ENCODE data around the gene SERPINB13.
"Not testable (repeated sequence)": the region's sequence is repeated elsewhere in the genome, so short reads cannot be mapped to it uniquely, and the experiment has no call there.

The SERPINB13 gene

DNA sequence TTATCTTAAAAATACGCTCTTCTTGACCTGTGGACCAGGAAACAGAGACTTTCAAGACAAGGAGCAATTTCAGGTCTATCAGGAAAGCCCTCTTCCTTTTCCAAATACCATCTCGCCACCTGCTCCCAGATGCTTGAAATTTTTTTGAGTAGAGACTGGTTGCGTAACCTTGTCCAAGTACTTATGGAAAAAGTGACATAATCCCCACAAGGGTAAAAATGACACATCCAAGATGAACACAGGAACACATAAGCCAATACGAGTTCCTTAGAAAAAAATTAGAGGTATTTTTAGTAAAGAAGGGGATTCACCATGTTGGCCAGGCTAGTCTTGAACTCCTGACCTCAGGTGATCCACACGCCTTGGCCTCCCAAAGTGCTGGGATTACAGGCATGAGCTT lies 1.8 kb downstream of the SERPINB13 start:
- DNase-seq (ENCODE audit: low read depth in 1 of 2, low spot score in 1 of 2), result no peak

DNA sequence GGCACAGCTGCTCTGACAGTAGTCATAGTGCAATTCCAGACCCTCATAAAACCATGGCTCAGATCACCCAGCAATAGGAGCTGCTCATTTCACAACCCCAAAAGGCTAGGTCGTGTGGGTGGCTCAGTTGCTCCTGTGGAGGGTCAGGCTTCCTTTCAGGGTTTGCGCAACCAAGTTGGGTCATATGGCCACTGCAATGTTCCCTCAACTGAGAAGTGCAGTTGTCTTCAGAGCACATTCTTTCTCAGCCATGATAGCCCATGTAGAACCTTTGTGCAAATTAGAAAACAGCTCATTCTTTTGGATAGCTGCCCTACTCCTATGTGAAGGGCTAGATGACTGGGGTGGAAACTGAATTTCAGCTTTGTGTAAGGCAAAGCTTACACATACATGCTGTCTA lies 3.2 kb downstream of the SERPINB13 start:
- DNase-seq (ENCODE audit: low read depth in 1 of 2, low spot score in 1 of 2), result no peak

DNA sequence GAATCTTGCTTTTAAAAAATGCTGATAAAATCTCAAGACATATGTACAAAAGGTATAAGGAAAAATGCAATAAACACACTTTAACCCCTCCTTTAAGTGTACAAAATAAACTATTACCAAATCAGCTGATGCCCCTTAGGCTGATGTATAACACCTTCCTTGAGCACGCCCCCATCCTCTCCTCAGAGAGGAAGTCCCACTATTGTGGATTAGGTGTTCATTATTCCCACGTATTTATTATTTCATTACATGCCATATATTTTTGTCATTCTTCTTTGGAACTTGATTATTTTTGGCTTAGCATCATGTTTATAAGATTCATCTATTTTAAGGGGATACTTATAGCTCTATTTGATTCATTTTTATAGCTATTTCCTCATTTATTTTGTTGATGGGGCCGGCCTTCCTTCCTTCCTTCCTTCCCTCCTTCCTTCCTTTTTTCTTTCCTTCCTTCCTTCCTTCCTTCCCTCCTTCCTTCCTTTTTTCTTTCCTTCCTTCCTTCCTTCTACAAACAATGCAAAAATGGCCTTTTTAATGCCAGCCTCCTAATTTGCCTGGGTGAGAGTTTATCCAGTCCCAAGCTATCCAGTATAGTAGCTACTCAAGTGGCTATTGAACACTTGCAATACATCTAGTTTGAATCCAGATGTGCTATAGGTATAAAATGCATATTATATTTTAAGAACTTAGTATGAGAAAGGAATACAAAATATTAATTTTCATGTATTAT lies 4.0 kb downstream of the SERPINB13 start:
- DNase-seq (ENCODE audit: low read depth in 1 of 2, low spot score in 1 of 2), result no peak

DNA sequence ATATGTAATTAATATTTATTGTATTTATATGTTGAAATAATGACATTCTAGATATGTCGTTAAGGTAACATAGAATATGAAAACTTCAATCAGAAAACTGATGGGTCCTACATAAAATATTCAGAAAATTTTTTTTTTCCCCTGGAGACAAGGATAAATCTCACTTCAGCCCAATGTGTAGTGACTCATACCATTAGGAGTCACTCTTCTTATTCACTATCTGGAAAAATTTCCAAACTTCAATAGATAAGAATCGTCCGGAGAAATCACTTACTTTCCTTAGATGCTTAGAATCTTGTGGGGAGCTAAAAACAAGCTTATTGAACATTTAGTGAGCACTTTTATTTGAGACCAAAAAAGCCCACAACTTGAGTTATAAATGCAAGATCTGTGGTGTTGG lies 4.6 kb downstream of the SERPINB13 start:
- DNase-seq (ENCODE audit: low read depth in 1 of 2, low spot score in 1 of 2), result no peak

DNA sequence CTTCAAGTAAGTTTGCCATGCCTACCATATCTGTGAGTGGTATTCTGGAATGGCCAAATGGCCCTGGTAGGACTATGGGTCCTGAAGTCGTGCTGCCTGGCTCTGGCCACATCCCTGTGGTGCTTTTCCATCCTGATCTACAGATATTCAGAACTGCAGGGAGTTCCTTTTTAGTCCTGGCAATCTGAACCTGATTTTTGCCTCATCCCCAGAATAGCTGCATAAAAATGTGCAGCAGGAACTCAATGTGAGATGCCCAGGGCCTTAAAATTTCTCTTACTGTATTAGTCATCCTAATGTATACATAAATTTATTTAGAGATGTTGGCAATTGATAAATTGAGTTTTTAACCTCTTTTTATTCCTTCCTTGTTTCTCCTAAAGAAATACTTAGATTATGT lies 5.3 kb downstream of the SERPINB13 start:
- DNase-seq (ENCODE audit: low read depth in 1 of 2, low spot score in 1 of 2), result no peak

DNA sequence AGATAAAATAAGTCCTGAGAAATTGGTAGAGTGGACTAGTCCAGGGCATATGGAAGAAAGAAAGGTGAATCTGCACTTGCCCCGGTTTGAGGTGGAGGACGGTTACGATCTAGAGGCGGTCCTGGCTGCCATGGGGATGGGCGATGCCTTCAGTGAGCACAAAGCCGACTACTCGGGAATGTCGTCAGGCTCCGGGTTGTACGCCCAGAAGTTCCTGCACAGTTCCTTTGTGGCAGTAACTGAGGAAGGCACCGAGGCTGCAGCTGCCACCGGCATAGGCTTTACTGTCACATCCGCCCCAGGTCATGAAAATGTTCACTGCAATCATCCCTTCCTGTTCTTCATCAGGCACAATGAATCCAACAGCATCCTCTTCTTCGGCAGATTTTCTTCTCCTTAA lies 9.8 kb downstream of the SERPINB13 start:
- DNase-seq (ENCODE audit: low read depth in 1 of 2, low spot score in 1 of 2), result no peak

DNA sequence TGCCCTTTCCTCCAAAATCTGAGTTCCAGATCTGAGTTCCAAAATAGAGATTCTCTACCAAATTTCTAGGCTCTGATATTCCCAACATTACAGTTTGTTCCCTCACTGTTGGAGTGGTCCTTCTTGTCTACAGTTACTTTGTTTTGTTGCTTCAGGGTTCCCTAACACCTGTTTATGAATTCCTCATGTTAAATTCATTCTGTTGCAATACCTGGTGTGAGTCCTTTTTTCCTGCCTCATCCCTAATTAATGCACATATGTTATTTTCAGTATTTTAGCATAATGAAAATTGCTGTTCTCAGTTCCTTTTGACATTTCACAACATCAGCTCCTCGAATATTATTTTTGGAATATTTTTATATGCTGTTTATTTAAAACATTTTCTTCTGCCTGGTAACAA lies 16.2 kb downstream of the SERPINB13 start:
- DNase-seq (ENCODE audit: low read depth in 1 of 2, low spot score in 1 of 2), result no peak

DNA sequence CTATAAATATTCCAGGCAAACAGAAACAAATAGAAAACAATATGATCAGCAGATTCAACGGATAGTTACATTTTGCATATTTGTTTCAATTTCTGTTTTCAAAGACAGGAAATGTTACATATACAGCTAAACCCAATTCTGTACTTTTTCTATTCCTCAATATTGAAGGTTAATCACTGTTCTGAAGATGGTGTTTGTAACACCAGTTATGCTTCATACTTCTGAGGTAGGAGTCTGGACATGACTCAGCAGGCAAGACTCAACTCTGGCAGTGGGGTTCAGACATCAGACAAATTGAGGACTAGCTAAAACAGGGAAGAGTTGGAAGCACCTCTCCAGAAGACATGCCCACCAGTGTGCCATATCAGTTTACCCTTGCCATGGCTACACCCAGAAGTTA lies 16.6 kb downstream of the SERPINB13 start:
- no peak for DNase-seq (ENCODE audit: low read depth in 1 of 2, low spot score in 1 of 2)

DNA sequence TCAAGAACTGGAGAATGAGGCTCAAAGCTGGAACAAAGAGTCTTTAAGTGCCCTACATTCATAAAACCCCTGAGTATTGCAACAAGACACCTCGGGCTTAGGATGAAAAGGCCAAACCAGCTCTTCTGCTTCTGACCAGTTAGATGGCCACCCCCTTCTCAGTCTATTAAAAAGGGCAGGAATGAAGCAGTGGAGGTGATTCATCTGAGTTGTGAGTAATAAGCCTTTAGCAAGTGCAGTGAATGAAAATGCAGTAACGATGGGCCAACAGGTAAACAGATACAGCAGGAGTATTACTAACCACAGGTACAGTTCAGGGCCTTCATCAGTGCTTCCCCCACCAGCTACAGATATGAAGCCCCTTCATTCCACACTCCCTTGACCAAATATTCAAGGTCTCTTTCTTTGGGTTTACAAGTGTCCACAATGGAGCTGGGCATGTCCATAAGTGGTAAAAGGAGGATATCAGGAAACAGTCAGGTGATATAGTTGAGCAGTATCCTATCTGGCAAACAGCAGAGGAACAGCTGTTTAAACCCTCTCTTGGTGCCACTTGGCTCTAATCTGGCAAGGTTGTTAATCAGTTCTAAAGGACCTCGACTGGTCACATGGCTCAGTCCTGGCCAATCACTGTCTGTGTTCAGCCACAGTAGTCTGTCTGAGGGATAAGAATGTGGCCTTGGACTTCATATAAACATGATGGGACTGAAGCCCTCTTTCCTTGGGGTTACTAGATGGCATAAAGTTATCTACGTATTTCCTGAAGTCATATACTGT lies 17.8 kb downstream of the SERPINB13 start:
- DNase-seq (ENCODE audit: low read depth in 1 of 2, low spot score in 1 of 2), result no peak

DNA sequence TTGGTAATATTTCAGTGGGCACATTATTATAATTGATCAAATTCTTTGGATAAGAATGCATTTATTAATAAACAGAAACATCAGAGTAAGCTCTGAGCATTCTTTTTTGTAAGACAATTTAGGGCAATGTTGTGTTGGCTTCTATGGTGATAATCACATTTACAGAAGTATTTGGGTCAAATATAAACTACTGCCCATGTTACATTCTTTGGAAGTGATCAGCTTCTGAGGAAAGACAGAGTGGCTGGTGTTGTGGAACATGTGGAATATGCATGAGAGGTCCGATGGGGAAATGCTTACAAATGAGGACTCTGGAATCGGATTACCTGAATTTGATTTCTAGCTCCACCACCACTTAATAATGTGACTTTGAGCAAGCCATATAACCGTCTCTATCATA lies 19.4 kb downstream of the SERPINB13 start:
- DNase-seq (ENCODE audit: low read depth in 1 of 2, low spot score in 1 of 2), result no peak

DNA sequence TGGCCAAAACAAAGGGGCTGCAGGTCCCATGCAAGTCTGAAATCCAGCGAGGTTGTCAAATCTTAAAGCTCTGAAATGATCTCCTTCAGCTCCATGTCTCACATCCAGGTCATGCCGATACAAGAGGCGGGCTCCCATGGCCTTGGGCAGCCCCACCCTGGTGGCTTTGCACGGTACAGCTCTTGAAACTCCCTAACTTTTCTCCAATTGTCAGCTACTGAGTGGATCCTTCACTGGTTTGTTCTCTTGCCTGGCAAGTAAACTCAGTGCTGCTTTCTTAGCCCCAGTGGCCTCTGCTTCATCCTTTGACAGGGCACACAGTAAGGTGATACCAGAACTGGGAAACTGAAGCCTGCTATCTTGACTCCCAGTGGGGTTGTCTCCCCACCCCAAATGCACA lies 26.3 kb downstream of the SERPINB13 start:
- no peak for DNase-seq (ENCODE audit: low read depth in 1 of 2, low spot score in 1 of 2)

DNA sequence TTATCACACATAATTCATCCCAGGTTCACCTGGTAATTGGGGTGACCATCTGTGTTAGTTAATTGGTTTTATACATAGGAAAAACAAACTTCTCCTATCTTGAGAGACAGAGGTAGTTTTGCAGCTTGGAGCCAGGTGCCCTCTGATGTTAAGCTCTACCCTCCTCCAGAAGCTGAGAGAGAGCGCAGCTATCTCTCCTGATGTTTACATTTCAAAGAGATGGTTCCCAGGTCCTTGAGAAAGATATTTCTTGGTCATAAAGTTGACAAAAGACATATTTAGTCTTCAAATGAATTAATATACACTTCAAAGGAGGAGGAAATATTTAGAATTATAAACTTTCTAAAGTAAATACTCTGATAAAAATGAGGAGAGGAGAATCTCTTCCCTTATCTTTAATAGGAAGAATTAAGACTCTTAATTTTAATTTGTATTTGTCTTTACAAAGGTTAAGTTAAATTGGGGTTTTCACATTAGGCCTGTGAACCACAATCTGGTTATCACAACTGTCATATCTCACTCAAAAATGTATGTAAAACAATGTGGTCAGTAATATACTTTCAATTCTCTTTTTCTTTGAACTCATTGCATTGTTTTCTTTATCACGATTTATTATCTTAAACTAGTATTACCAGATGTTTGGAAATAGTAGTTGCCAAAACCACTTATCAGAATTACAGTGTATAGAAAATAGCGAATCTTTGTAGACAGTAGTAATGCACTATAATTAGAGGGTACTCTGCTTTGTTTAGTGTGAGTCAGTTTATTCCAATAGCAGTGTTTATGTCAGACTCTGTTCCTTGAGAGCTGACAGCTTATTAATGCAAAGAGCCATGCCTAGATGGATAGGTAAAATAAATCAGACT lies 30.1 kb downstream of the SERPINB13 start:
- no peak for DNase-seq (ENCODE audit: low read depth in 1 of 2, low spot score in 1 of 2)

DNA sequence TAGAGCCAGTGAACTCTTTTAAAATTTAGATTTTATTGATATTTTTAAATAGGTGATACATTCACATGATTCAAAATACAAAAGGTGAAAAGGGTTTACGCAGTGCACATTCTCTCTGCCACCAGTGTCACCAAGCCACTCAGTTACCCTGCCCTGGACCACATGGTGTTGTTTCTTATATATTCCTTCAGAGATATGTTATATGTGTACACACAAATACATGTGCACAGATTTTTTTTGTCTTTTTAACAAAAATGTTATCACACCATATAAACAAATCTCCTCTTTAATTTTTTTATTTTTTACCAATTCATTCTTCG lies 30.7 kb downstream of the SERPINB13 start:
- DNase-seq (ENCODE audit: low read depth in 1 of 2, low spot score in 1 of 2), result no peak

DNA sequence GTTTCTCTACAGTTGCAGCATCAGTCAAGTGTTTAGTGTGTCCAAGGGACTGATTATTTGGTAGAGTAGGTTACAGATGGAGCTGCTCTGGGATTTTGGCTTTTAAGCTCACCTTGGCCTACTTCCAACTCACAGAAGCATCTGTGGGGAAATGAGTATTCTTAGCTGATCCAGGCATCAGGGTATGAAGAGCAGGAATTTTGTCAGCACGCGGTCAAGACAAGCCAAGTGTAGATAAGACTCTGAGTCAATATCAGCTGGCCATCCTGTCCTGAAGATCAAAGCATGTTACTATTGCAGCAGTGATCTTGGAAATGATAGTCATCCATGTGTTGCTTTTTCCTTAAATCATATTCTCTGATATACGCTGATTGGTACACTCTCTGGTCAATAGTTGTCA lies 32.5 kb downstream of the SERPINB13 start:
- no peak for DNase-seq (ENCODE audit: low read depth in 1 of 2, low spot score in 1 of 2)

DNA sequence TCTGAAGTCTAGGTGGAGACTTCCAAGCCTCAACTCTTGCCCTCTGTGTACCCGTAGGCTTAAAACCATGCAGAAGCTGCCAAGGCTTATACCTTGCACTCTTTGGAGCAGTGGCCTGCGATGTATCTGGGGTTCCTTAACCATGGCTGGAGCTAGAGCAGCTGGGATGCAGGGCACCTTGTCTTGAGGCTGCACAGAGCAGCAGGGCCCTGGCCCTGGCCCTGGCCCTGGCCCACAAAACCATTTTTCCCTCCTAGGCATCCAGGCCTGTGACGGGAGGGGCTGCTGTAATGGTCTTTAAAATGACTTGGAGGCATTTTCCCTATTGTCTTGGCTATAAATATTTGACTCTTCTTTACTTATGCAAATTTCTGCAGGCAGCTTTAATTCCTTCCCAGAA lies 37.7 kb downstream of the SERPINB13 start:
- no peak for DNase-seq (ENCODE audit: low read depth in 1 of 2, low spot score in 1 of 2)

DNA sequence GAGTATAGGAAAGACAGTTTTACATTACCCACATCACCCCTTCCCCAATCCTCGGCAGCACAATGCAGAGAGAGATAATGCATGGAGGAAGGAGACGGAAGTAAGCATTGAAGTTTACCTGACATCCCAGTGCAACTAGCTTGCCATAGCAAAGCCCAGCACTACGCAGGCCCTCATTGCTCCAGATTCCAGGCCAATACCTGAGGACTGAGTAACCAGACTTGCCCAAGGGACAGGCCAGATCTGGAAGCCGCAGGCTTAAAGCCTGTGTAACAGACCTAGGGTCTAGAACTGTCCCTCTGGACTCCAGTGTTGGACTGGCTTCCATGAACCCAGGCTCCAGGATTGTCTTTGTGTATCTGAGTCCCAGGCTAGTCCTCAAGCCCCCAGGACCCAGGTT lies 39.3 kb downstream of the SERPINB13 start:
- DNase-seq (ENCODE audit: low read depth in 1 of 2, low spot score in 1 of 2), result no peak

DNA sequence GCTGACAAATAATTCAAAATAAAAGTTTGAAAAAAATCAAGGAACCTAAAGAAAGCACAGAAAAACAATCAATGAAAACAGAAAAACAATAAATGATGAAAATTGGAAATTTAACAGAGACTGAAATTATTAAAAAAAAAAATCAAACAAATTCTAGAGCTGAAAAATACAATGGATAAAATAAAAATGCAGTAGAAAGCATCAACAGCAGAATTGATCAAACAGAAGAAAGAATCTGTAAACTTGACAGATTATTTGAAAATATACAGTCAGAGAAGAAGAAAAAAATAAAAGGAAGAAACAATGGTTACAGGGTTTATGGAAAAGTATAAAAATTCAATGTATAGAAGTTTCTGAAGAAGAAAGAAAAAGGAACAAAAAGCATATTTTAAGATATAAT lies 40.7 kb downstream of the SERPINB13 start:
- no peak for DNase-seq (ENCODE audit: low read depth in 1 of 2, low spot score in 1 of 2)

DNA sequence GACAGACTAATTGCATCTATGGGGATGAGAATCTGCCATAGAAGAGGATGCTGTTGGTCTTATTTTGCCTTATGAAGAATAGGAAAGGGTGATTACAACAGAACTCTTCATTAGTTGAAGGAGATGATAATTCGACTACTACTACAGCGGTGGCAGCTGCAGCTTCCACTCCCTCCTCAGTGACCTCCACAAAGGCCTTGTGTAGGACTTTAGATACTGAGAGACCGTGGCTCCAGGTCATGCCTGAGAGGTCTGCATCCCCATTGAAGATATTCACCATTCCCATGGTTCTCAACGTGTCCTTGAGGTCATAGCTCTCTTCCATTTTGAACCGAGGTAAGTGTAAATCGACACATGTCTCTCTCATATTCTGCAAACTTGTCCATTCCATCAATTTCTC lies 50.6 kb downstream of the SERPINB13 start:
- no peak for DNase-seq (ENCODE audit: low read depth in 1 of 2, low spot score in 1 of 2)

DNA sequence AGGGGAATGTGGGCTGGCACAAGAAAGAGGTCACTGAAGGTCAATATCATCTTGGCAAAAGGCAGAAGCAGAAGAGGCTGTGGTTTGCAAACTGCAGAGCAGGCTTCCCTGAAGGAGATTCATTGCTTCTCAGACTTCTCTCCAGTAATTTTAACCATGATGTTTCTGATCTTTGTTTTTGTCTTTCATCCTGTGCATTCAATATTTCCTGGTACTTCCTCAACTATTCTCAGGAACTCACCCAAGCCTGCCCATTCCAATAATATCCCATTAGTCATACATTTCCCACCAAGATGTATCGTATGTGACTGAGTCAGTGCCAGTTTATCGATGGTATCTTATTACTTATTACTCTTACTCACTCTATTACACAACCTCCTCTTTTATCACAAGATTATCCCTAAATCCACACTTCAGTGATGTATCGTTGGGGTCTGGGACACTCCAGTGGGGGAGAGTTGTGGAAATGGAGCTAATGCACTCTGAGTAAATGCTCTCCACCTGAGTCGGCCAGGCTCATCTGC lies 54.1 kb downstream of the SERPINB13 start:
- not testable (repeated sequence) for DNase-seq (ENCODE audit: low read depth in 1 of 2, low spot score in 1 of 2)

DNA sequence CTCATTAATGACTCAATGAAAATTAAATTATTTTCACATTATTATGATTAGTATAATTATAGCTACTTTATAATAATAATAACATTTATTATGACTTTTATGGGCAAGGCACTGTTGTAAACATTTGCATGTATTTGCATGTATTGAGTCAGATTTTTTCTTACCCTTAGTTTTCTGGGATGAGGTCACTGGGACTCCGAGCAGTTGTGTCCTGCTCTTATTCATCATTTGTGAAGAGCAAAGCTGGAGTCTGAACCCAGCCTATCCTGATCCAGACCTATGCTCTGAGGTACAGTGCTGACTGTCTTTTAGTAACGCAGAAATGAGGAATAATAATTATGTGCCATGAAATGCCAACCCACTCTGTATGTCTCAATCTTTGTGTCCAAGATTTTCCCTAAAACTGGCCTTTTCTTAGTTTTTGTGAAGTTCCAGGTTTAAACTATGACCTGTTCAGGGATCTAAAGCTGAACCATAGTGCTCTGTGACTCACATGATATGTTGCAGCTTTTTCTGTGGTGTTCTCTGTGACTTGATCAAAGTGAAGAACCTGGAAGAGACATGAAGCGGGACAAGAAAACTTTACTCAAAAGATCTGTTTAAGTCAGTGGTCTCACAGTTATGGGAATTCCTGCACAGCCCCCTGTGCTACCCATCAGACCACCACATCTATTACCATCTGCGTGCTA lies 55.7 kb downstream of the SERPINB13 start:
- DNase-seq (ENCODE audit: low read depth in 1 of 2, low spot score in 1 of 2), result not testable (repeated sequence)

DNA sequence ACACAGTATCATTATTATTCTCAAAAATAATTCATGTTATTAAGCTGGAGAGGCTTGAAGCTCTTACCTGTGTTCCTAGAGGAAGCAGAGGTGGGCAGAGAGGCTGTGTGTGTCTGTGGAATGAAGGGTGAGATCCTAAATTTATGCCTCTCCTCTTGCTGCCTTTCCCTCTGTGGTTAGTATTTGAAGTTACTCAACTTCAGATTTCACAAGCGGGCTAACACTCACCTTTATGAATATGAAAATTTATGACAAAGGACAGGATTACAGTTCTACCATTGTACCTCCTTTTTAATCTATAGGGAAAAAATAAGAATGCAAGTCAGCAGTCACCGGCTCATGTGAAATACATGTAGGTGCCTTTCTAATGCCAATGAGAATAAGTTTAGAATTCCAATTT lies 57.0 kb downstream of the SERPINB13 start, which contains the start of gene SERPINB4:
SERPINB4 (minus strand) TSS at position 115 of the 400 bp plus-strand sequence. CDS start 679 bp downstream, outside the sequence.
- DNase-seq (ENCODE audit: low read depth in 1 of 2, low spot score in 1 of 2), result not testable (repeated sequence)

Measured in stimulated activated CD4-positive, alpha-beta T cell treated with anti-CD3 and anti-CD28 coated beads, Interleukin-15, amount 100 ng/mL, for 1 hour (primary cell).